HG02571 (cell line): ENCODE results near the gene RAB11FIP4.

ENCODE experiments used
- ATAC-seq: cut with Tn5 transposase; IDR thresholded peaks from one replicate; pipeline ENCODE4 v1.9.1; 2021; ENCODE audit warnings: mild to moderate bottlenecking, moderate library complexity; ENCODE audit not compliant: unreplicated experiment

The RAB11FIP4 gene

GRCh38 chr17:31540602-31541307 lies 149.3 kb downstream of the RAB11FIP4 start:
- ATAC-seq, result no peak

GRCh38 chr17:31541559-31541958 lies 150.1 kb downstream of the RAB11FIP4 start:
- ATAC-seq, result no peak

GRCh38 chr17:31544186-31544585 lies 152.7 kb downstream of the RAB11FIP4 start:
- ATAC-seq, result no peak

GRCh38 chr17:31546650-31547049 lies 155.2 kb downstream of the RAB11FIP4 start:
- ATAC-seq, result no peak

GRCh38 chr17:31548709-31549108 lies 157.2 kb downstream of the RAB11FIP4 start:
- no peak for ATAC-seq

- ATAC-seq, result peak; percentile 18
Observed at GRCh38 chr17:31549121-31549524, 157.6 kb downstream of the RAB11FIP4 start.

GRCh38 chr17:31549525-31550388 lies 158.3 kb downstream of the RAB11FIP4 start:
- ATAC-seq, result peak; percentile 61

- ATAC-seq, result no peak
Observed at GRCh38 chr17:31550389-31551056, 159.0 kb downstream of the RAB11FIP4 start.

- no peak for ATAC-seq
Observed at GRCh38 chr17:31552568-31552967, 161.1 kb downstream of the RAB11FIP4 start.

- no peak for ATAC-seq
Observed at GRCh38 chr17:31553506-31553905, 162.0 kb downstream of the RAB11FIP4 start.

GRCh38 chr17:31554930-31555329 lies 163.5 kb downstream of the RAB11FIP4 start:
- ATAC-seq, result no peak

GRCh38 chr17:31556969-31557645 lies 165.6 kb downstream of the RAB11FIP4 start:
- ATAC-seq, result no peak

GRCh38 chr17:31558748-31559583 lies 167.5 kb downstream of the RAB11FIP4 start:
- peak; percentile 56 for ATAC-seq

- no peak for ATAC-seq
Observed at GRCh38 chr17:31559584-31560501, 168.4 kb downstream of the RAB11FIP4 start.

- no peak for ATAC-seq
Observed at GRCh38 chr17:31560616-31561235, 169.3 kb downstream of the RAB11FIP4 start.

- ATAC-seq, result no peak
Observed at GRCh38 chr17:31561469-31562375, 170.2 kb downstream of the RAB11FIP4 start.

- no peak for ATAC-seq
Observed at GRCh38 chr17:31562376-31562840, 170.9 kb downstream of the RAB11FIP4 start.
